OCI-LY3 (cell line): ENCODE data around the gene NTN5.

ENCODE experiments used
- H2AFZ ChIP-seq: fragments of 200-600, 300-600 bp; shearing (Covaris generic); 2 replicates; pipeline ENCODE4 v1.6.0; 2014; ENCODE audit warnings: antibody characterized with exemption, low read depth, low read length
- H3K27ac ChIP-seq: fragments of 200-600, 300-600 bp; sonication (generic); 2 replicates; pipeline ENCODE4 v1.5.1; 2014; ENCODE audit warnings: mild to moderate bottlenecking, low read length, moderate library complexity, mixed read lengths
- H3K27me3 ChIP-seq: fragments of 200-600, 300-600 bp; sonication (generic); 2 replicates; pipeline ENCODE4 v1.6.1; 2014; ENCODE audit warnings: low read depth, low read length, mixed read lengths
- H3K36me3 ChIP-seq: fragments of 200-600, 300-600 bp; sonication (generic); replicated peaks from 2 replicates; pipeline ENCODE3; 2014; ENCODE audit warnings: low read depth, low read length, mixed read lengths
- H3K4me1 ChIP-seq: fragments of 300-600, 200-600 bp; sonication (generic); 2 replicates; pipeline ENCODE4 v1.6.1; 2014; ENCODE audit warnings: low read length, mixed read lengths
- H3K4me2 ChIP-seq: fragments of 200-600, 300-600 bp; sonication (generic); 2 replicates; pipeline ENCODE4 v1.6.1; 2014; ENCODE audit warnings: low read length, mixed read lengths
- H3K4me3 ChIP-seq: fragments of 300-600, 200-600 bp; sonication (generic); 2 replicates; pipeline ENCODE4 v1.5.1; 2014; ENCODE audit warnings: antibody characterized with exemption, mild to moderate bottlenecking, low read length, moderate library complexity
- H3K79me2 ChIP-seq: fragments of 300-600, 200-600 bp; shearing (Covaris generic); 2 replicates; pipeline ENCODE4 v1.6.1; 2014; ENCODE audit warnings: mild to moderate bottlenecking, low read length, mixed read lengths
- H3K9ac ChIP-seq: fragments of 300-600, 200-600 bp; shearing (Covaris generic); 2 replicates; pipeline ENCODE4 v1.6.0; 2014; ENCODE audit warnings: mild to moderate bottlenecking, low read length, moderate library complexity
- H3K9me3 ChIP-seq: fragments of 200-600, 300-600 bp; shearing (Covaris generic); 2 replicates; pipeline ENCODE4 v1.6.1; 2014; ENCODE audit warnings: low read length, mixed read lengths; ENCODE audit not compliant: insufficient read depth
- H4K20me1 ChIP-seq: fragments of 200-600, 300-600 bp; sonication (generic); 2 replicates; pipeline ENCODE4 v1.6.1; 2016; ENCODE audit warnings: low read length, mixed read lengths; ENCODE audit not compliant: insufficient read depth
- EZH2phosphoT487 ChIP-seq: fragments of 200-600 bp; shearing (Covaris generic); IDR thresholded peaks from 2 replicates; pipeline ENCODE4 v1.6.1; 2018; ENCODE audit warnings: antibody characterized with exemption, mixed run types, low read depth
- TF ChIP-seq, protein P1 (sequence below): fragments of 200-600, 300-600 bp; sonication (generic); IDR thresholded peaks from 2 replicates; pipeline ENCODE4 v1.5.1; 2014; ENCODE audit warnings: antibody characterized with exemption, low read length, low read depth

The NTN5 gene

DNA sequence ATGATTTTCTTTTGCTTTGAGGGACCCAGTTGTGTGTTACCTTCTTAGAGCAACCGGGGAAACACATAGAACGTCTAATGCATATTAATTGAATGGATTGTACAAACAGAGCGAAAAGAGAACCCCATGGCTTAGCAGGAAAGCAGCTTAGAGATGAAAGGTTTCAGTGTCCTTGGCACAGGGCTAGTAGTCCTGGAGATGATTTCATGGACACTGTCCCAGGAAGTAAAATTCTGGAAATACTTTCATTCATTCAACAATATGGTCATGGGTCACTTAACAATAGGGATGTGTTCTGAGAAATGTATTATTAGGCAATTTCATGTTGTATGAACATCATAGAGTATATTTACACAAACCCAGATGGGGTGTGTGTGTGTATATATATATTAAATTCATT, 13.3 kb upstream of the NTN5 start:
- H3K27ac ChIP-seq, result no peak overlapping the region
- H3K9me3 ChIP-seq, result no peaks in the 10 kb centered on the region
- no peak overlapping the region for H3K4me3 ChIP-seq
- H2AFZ ChIP-seq, result no peak overlapping the region
- peaks cover 3% of the 10 kb centered on the region; the same call in 1 of the 2 replicates for H3K4me1 ChIP-seq
- H3K4me2 ChIP-seq, result no peak overlapping the region
- no peaks in the 10 kb centered on the region for H3K27me3 ChIP-seq
- H3K36me3 ChIP-seq, result no peaks in the 10 kb centered on the region
- no peaks in the 10 kb centered on the region for H4K20me1 ChIP-seq
- TF ChIP-seq, protein P1, sequence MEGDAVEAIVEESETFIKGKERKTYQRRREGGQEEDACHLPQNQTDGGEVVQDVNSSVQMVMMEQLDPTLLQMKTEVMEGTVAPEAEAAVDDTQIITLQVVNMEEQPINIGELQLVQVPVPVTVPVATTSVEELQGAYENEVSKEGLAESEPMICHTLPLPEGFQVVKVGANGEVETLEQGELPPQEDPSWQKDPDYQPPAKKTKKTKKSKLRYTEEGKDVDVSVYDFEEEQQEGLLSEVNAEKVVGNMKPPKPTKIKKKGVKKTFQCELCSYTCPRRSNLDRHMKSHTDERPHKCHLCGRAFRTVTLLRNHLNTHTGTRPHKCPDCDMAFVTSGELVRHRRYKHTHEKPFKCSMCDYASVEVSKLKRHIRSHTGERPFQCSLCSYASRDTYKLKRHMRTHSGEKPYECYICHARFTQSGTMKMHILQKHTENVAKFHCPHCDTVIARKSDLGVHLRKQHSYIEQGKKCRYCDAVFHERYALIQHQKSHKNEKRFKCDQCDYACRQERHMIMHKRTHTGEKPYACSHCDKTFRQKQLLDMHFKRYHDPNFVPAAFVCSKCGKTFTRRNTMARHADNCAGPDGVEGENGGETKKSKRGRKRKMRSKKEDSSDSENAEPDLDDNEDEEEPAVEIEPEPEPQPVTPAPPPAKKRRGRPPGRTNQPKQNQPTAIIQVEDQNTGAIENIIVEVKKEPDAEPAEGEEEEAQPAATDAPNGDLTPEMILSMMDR, result no peak
- TF ChIP-seq EZH2phosphoT487, result no peak
- H3K79me2 ChIP-seq, result no peaks in the 10 kb centered on the region
- no peak overlapping the region for H3K9ac ChIP-seq

DNA sequence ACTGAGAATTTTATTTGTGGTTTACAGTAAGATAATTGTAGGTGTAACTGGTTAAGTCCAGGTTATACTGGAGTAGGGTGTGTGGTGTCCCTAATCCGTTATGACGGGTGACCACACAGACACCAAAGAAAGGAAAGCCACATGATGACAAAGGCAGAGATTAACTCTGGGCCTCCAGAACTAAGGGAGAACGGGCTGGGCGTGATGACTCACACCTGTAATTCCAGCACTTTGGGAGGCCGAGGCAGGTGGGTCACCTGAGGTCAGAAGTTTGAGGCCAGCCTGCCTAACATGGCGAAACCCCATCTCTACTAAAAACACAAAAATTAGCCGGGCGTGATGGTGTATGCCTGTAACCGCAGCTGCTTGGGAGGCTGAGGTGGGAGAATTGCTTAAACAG, 12.8 kb upstream of the NTN5 start:
- no peak overlapping the region for H3K4me2 ChIP-seq
- H4K20me1 ChIP-seq, result no peaks in the 10 kb centered on the region
- no peak overlapping the region for H3K9ac ChIP-seq
- no peaks in the 10 kb centered on the region for H3K9me3 ChIP-seq
- TF ChIP-seq EZH2phosphoT487, result no peak
- TF ChIP-seq, protein P1, result no peak
- H3K4me3 ChIP-seq, result no peak overlapping the region
- H2AFZ ChIP-seq, result no peak overlapping the region
- no peaks in the 10 kb centered on the region for H3K79me2 ChIP-seq
- H3K27ac ChIP-seq, result no peak overlapping the region
- no peaks in the 10 kb centered on the region for H3K27me3 ChIP-seq
- peaks cover 3% of the 10 kb centered on the region; the same call in 1 of the 2 replicates for H3K4me1 ChIP-seq
- no peaks in the 10 kb centered on the region for H3K36me3 ChIP-seq

DNA sequence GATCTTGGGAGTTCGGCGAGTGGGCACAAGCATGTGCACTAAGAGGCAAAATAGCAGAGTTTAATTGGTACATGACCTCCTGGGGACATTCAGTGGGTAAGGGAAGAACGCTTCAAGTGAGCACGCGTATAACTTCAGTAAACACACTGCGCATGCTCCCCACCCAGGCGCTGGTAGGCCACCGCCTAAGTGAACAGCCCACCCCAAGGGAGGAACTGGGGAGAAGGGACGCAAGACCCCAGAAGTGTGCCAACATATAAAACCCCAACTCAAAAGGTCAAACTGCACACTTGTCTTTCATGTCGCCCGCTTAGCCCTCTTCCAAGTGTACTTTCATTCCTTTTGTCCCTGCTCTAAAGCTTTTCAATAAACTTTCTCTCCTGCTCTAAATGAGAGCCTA, 10.5 kb upstream of the NTN5 start:
- no peaks in the 10 kb centered on the region for H3K4me1 ChIP-seq
- H4K20me1 ChIP-seq, result no peaks in the 10 kb centered on the region
- H3K9ac ChIP-seq, result no peak overlapping the region
- H3K4me3 ChIP-seq, result no peak overlapping the region
- no peaks in the 10 kb centered on the region for H3K9me3 ChIP-seq
- H3K27ac ChIP-seq, result no peak overlapping the region
- TF ChIP-seq, protein P1, result no peak
- TF ChIP-seq EZH2phosphoT487, result no peak
- H3K79me2 ChIP-seq, result no peaks in the 10 kb centered on the region
- H2AFZ ChIP-seq, result no peak overlapping the region
- no peak overlapping the region for H3K4me2 ChIP-seq
- H3K27me3 ChIP-seq, result no peaks in the 10 kb centered on the region
- no peaks in the 10 kb centered on the region for H3K36me3 ChIP-seq

DNA sequence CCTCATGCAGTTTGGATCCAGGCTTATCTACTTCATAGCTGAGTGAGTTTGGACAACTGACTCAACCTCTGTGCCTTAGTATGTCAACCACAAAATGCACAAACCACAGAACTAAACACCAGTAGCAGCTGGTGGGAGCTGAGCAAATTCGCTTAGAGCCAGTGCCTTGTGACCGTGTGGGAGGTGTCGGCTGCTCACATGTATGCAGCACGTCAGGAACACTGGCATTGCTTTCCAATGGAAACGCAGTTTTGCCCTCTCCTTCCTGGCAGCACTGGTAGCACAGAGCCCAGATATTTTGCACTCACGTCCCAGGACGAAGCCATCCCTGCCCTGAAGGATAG, 8.3 kb upstream of the NTN5 start:
- Histone ChIP-seq H3K27ac (no peak overlapping the region), H4K20me1 (no peaks in the 10 kb centered on the region), H3K4me3 (no peak overlapping the region), H3K4me2 (no peak overlapping the region), H3K79me2 (no peaks in the 10 kb centered on the region), H3K27me3 (no peaks in the 10 kb centered on the region), H2AFZ (no peak overlapping the region), H3K36me3 (no peaks in the 10 kb centered on the region), H3K9me3 (no peaks in the 10 kb centered on the region), H3K4me1 (no peaks in the 10 kb centered on the region), H3K9ac (no peak overlapping the region)
- TF ChIP-seq EZH2phosphoT487, result no peak
- TF ChIP-seq, protein P1, result no peak
